ENCODE data around the gene WRAP73. TPM values are rescaled to one million over a fixed set of nuclear protein-coding genes. Genes with fewer than 3 reads are reported as not detected.

Gene WRAP73
- total and polyA plus RNA-seq, 9 of the 15 experiments (the other 6 are each of a cell fraction or from before 2014, with no cell fraction given): 4.3 to 51.8 (median 30.1) TPM

GRCh38 chr1:3604997-3605823 is 44.7 kb downstream of the WRAP73 start (continued):
- TF ChIP-seq ZNF398 (CRISPR knock-in tag; IDR thresholded peaks at IDR 0.05) (no peak), TCF15 (CRISPR knock-in tag; IDR thresholded peaks at IDR 0.05) (no peak), USF1 (CRISPR knock-in tag; IDR thresholded peaks at IDR 0.05) (no peak), MBD2 (IDR thresholded peaks at IDR 0.05; ENCODE audit: borderline replicate concordance, low read depth) (no peak), EGR1 (conservative IDR thresholded peaks at IDR 0.05) (0 out of 2 replicates have a peak, but pooled peaks have one; percentile 55), ARID3A (IDR thresholded peaks at IDR 0.05; ENCODE audit: borderline replicate concordance, low read depth, low read length) (no peak), TCFL5 (CRISPR knock-in tag; conservative IDR thresholded peaks at IDR 0.05) (no peak), OTX1 (CRISPR knock-in tag; IDR thresholded peaks at IDR 0.05) (peak; percentile 81; the same call in 1 of the 2 replicates), ATF4 (CRISPR knock-in tag; IDR thresholded peaks at IDR 0.05) (no peak), ZNF316 (IDR thresholded peaks at IDR 0.05) (no peak), THRB (CRISPR knock-in tag; conservative IDR thresholded peaks at IDR 0.05) (peak; percentile 95), PRMT5 (CRISPR knock-in tag; IDR thresholded peaks at IDR 0.05) (no peak), HIVEP1 (CRISPR knock-in tag; IDR thresholded peaks at IDR 0.05) (no peak), NELFE (IDR thresholded peaks at IDR 0.05; ENCODE audit: insufficient read depth, insufficient read length) (no peak), ZNF76 (CRISPR knock-in tag; IDR thresholded peaks at IDR 0.05; ENCODE audit: borderline replicate concordance) (no peak), ZHX1 (conservative IDR thresholded peaks at IDR 0.05; ENCODE audit: low read length) (no peak), FOXP1 (CRISPR knock-in tag; IDR thresholded peaks at IDR 0.05) (no peak), ELF4 (CRISPR knock-in tag; IDR thresholded peaks at IDR 0.05) (peak; percentile 83)
